ENCODE results near the gene CBY1. TPM values are rescaled to one million over a fixed set of nuclear protein-coding genes. Genes with fewer than 3 reads are reported as not detected.
A peak's percentile ranks its signal among the peaks of the same experiment; 100 is the strongest.

CBY1 gene
- total and polyA plus RNA-seq, 9 of the 15 experiments (the other 6 are each of a cell fraction or from before 2014, with no cell fraction given) = 5.7 to 19.7 (median 10.8) TPM

DNA sequence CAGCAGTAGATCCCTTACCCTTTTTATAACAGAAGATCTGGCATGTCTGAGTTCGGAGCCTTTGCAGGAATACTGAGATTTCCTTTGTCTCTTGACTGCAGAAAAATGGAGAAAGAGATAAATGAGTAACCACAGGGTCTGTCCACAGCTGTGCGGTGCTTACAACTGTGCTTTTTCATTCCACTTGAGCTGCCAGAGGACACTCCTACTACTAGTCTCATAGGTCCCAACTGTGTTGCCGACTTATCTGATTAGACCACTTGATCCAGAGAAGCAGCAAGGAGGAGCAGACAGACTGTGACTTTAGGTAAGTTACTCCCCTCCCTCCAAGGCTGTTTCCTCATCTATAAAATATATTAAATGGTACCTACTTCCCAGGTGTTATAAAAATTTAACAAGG lies 17.7 kb upstream of the CBY1 start (continued):
- TF ChIP-seq ADNP (tag; IDR thresholded peaks at IDR 0.05) (no peak), ZNF444 (CRISPR knock-in tag; IDR thresholded peaks at IDR 0.05) (no peak), ZKSCAN3 (CRISPR knock-in tag; IDR thresholded peaks at IDR 0.05) (no peak), L3MBTL2 (IDR thresholded peaks at IDR 0.05) (no peak), TCF3 (CRISPR knock-in tag; IDR thresholded peaks at IDR 0.05) (peak; percentile 63), PYGO2 (tag; IDR thresholded peaks at IDR 0.05) (no peak), CBFA2T2 (conservative IDR thresholded peaks at IDR 0.05) (peak; percentile 61), TCF7L2 (IDR thresholded peaks at IDR 0.05; ENCODE audit: low read depth, low read length) (no peak), TAL1 (IDR thresholded peaks at IDR 0.05) (peak; percentile 34; the same call in 1 of the 2 replicates), PHF21A (IDR thresholded peaks at IDR 0.05; ENCODE audit: borderline replicate concordance, low read depth) (no peak), ETV1 (tag; conservative IDR thresholded peaks at IDR 0.05; ENCODE audit: low read depth) (no peak), FOS (IDR thresholded peaks at IDR 0.05; ENCODE audit: extremely low read depth, insufficient read length) (no peak), NCOR1 (IDR thresholded peaks at IDR 0.05) (peak; percentile 24; the same call in 1 of the 2 replicates), ZBTB7A (IDR thresholded peaks at IDR 0.05; ENCODE audit: borderline replicate concordance, control insufficient read depth, low read depth, low read length) (no peak)
- TF ChIP-seq, protein P1, sequence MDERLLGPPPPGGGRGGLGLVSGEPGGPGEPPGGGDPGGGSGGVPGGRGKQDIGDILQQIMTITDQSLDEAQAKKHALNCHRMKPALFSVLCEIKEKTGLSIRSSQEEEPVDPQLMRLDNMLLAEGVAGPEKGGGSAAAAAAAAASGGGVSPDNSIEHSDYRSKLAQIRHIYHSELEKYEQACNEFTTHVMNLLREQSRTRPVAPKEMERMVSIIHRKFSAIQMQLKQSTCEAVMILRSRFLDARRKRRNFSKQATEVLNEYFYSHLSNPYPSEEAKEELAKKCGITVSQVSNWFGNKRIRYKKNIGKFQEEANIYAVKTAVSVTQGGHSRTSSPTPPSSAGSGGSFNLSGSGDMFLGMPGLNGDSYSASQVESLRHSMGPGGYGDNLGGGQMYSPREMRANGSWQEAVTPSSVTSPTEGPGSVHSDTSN (CRISPR knock-in tag; IDR thresholded peaks at IDR 0.05; ENCODE audit: low read depth) = no peak
- TF ChIP-seq, protein P1 (tag; conservative IDR thresholded peaks at IDR 0.05; ENCODE audit: low read depth) = 0 out of 2 replicates have a peak, but pooled peaks have one; percentile 16
- TF ChIP-seq, protein P2, sequence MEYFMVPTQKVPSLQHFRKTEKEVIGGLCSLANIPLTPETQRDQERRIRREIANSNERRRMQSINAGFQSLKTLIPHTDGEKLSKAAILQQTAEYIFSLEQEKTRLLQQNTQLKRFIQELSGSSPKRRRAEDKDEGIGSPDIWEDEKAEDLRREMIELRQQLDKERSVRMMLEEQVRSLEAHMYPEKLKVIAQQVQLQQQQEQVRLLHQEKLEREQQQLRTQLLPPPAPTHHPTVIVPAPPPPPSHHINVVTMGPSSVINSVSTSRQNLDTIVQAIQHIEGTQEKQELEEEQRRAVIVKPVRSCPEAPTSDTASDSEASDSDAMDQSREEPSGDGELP (CRISPR knock-in tag; IDR thresholded peaks at IDR 0.05; ENCODE audit: borderline replicate concordance) = peak; percentile 43; the same call in 1 of the 2 replicates
- TF ChIP-seq, protein P3, sequence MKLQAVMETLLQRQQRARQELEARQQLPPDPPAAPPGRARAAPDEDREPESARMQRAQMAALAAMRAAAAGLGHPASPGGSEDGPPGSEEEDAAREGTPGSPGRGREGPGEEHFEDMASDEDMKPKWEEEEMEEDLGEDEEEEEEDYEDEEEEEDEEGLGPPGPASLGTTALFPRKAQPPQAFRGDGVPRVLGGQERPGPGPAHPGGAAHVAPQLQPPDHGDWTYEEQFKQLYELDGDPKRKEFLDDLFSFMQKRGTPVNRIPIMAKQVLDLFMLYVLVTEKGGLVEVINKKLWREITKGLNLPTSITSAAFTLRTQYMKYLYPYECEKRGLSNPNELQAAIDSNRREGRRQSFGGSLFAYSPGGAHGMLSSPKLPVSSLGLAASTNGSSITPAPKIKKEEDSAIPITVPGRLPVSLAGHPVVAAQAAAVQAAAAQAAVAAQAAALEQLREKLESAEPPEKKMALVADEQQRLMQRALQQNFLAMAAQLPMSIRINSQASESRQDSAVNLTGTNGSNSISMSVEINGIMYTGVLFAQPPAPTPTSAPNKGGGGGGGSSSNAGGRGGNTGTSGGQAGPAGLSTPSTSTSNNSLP (IDR thresholded peaks at IDR 0.05; ENCODE audit: borderline replicate concordance, low read depth, low read length) = no peak
